Measurements from ENCODE around the gene FASTK. TPM values are rescaled to one million over a fixed set of nuclear protein-coding genes. Genes with fewer than 3 reads are reported as not detected.
A peak's percentile ranks its signal among the peaks of the same experiment; 100 is the strongest.

FASTK gene
- total and polyA plus RNA-seq, 2 donors (not counting 3 experiments of a cell fraction or from before 2014, with no cell fraction given), result 73.3 to 113 TPM

DNA sequence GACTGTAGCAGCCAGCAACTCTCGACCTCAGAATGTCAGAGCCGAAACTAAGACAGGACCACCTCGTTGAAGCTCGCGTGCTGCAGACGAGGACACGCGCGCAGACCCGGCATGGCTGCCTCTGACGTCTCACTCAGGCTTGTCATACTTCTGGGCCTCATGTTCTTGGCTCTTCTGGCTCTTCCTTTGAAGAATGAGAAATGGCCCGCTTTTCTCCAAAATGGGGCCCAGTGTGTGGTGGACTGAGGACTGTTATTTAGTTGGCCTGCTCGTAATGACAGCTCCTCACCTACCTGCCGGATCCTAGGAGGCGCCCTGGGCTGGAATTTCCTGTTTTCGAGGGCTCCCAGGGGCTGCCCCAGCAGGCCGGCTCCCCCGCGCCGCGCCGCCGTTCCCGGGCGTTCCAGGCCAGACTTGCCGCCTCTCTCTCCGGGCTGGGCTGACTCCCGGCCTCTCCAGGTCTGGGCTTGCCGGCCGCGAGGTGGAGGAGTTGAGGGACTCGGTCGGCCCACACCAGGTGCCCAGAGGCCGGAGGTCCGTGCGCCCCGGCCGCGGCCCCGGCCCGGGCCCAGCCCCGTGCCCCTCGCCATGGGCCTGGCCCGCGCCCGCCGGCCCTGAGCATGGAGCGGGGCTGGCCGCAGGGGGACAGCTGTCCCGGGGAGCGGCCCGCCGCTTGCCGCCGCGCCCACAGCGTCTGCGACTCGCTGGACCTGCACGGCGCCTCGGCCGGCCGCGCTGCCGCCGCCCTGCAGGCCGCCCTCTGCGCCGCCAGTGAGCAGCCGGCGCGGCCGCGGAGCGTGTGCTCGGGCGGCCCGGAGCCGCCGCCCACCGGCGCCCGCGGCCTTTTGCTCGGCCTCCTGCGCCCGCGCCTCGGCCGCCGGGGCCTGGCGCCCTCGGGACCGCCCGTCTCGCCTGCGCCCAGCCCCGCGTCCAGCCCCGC is 33.8 kb upstream of the FASTK start:
- Histone ChIP-seq H3K27me3 (ENCODE audit: control insufficient read depth in 2 of 2, insufficient read depth in 2 of 2, low read length in 2 of 2) (no peaks in the 10 kb centered on the region), H3K4me3 (replicated peaks in 1 of 3; ENCODE audit: insufficient read depth in 1 of 3, low read depth in 1 of 3, low read length in 3 of 3) (no peak overlapping the region), H3K4me2 (ENCODE audit: insufficient read depth, low read length) (peak overlapping the region; percentile 10), H3K9me1 (replicated peaks; ENCODE audit: control insufficient read depth, extremely low read depth, insufficient read depth, low read length) (no peaks in the 10 kb centered on the region), H3K27ac (ENCODE audit: insufficient read depth, low read depth, low read length) (peak overlapping the region; percentile 26), H2AFZ (ENCODE audit: low read depth, low read length) (no peak overlapping the region), H3K79me2 (ENCODE audit: control insufficient read depth, insufficient read depth, low read length) (peaks cover 64% of the 10 kb centered on the region), H3K9me3 (replicated peaks; ENCODE audit: control insufficient read depth, insufficient read depth, low read length) (no peaks in the 10 kb centered on the region), H3K4me1 (ENCODE audit: control insufficient read depth, extremely low read depth, insufficient read depth, low read length) (peaks cover 19% of the 10 kb centered on the region), H3K9ac (replicated peaks; ENCODE audit: extremely low read depth, insufficient read depth, low read length) (no peak overlapping the region), H3K36me3 (ENCODE audit: control insufficient read depth in 2 of 2, extremely low read depth in 1 of 2, insufficient read depth in 2 of 2, low read length in 2 of 2) (peaks cover 2 to 23% of the 10 kb centered on the region in 2 experiments), H4K20me1 (replicated peaks; ENCODE audit: control insufficient read depth, extremely low read depth, insufficient read depth, low read length) (no peaks in the 10 kb centered on the region)
- ChIA-PET CTCF (interaction anchor here (1.0 to 3.0 kb wide), 5 partner anchors 10 to 130 kb away, joined by 3 to 33 read pairs (median 6); partner anchors contain the start of gene FASTK), POLR2A (no interaction called here)
- dilution Hi-C loops (cut with MboI; ENCODE audit: extremely low pct_ligation_motif_present, low sequenced_read_pairs), result no loop called here
- DNase-seq (ENCODE audit: low read depth, low spot score) (no peak), FAIRE-seq (no peak)
- TF ChIP-seq, protein P1, sequence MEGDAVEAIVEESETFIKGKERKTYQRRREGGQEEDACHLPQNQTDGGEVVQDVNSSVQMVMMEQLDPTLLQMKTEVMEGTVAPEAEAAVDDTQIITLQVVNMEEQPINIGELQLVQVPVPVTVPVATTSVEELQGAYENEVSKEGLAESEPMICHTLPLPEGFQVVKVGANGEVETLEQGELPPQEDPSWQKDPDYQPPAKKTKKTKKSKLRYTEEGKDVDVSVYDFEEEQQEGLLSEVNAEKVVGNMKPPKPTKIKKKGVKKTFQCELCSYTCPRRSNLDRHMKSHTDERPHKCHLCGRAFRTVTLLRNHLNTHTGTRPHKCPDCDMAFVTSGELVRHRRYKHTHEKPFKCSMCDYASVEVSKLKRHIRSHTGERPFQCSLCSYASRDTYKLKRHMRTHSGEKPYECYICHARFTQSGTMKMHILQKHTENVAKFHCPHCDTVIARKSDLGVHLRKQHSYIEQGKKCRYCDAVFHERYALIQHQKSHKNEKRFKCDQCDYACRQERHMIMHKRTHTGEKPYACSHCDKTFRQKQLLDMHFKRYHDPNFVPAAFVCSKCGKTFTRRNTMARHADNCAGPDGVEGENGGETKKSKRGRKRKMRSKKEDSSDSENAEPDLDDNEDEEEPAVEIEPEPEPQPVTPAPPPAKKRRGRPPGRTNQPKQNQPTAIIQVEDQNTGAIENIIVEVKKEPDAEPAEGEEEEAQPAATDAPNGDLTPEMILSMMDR (IDR thresholded peaks at IDR 0.05; ENCODE audit: extremely low read depth in 1 of 2, insufficient read depth in 1 of 2, low read depth in 1 of 2, low read length in 2 of 2), result no peak
- TF ChIP-seq FOS (IDR thresholded peaks at IDR 0.05; ENCODE audit: borderline replicate concordance, insufficient read depth, low read length) (no peak), EZH2 (IDR thresholded peaks at IDR 0.05; ENCODE audit: borderline replicate concordance, low read depth, low read length, severe bottlenecking) (no peak), POLR2AphosphoS5 (IDR thresholded peaks at IDR 0.05; ENCODE audit: insufficient read depth, low read depth, low read length) (no peak), MYC (IDR thresholded peaks at IDR 0.05; ENCODE audit: low read depth, low read length) (no peak), POLR2A (IDR thresholded peaks at IDR 0.05; ENCODE audit: low read depth, low read length) (no peak), JUN (IDR thresholded peaks at IDR 0.05; ENCODE audit: borderline replicate concordance, insufficient read depth, insufficient read length, low read depth) (no peak), GATA2 (IDR thresholded peaks at IDR 0.05; ENCODE audit: insufficient read depth, insufficient read length, low read depth, low read length) (no peak)
- TF ChIP-seq, protein P2, sequence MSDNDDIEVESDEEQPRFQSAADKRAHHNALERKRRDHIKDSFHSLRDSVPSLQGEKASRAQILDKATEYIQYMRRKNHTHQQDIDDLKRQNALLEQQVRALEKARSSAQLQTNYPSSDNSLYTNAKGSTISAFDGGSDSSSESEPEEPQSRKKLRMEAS (IDR thresholded peaks at IDR 0.05; ENCODE audit: insufficient read depth, insufficient read length), result no peak
- BruUV-seq (replicated peaks), result no TSS peak
- intact Hi-C loops (cut with micrococcal nuclease), result loop anchor here (2.0 kb wide), 1 partner anchor 126 kb away; no protein-coding TSS in a partner anchor
